Nephron (organoid): ENCODE data around the gene PJA1.
A peak's percentile ranks its signal among the peaks of the same experiment; 100 is the strongest.

Source experiments
- H3K27ac Mint-ChIP-seq, 3 experiments: 2 replicates each; pipeline ENCODE4 v1.8.0; 2020; ENCODE audit warnings: mixed read lengths in 3 of 3, mild to moderate bottlenecking in 2 of 3, moderate library complexity in 1 of 3
- H3K27me3 Mint-ChIP-seq: 2 replicates; pipeline ENCODE4 v1.8.0; 2021; ENCODE audit warnings: low read depth, mild to moderate bottlenecking, moderate library complexity, mixed read lengths
- H3K36me3 Mint-ChIP-seq: 2 replicates; pipeline ENCODE4 v1.8.0; 2020; ENCODE audit warnings: low read depth, mixed read lengths
- H3K4me1 Mint-ChIP-seq: 2 replicates; pipeline ENCODE4 v1.8.0; 2020; ENCODE audit warnings: mixed read lengths
- H3K4me3 Mint-ChIP-seq, 3 experiments: 2 replicates each; pipeline ENCODE4 v1.8.0; 2020; ENCODE audit warnings: mild to moderate bottlenecking in 3 of 3, mixed read lengths in 3 of 3, moderate library complexity in 2 of 3
- H3K9me3 Mint-ChIP-seq: 2 replicates; pipeline ENCODE4 v1.8.0; 2020; ENCODE audit warnings: mixed read lengths
- CTCF ChIP-seq, 3 experiments: fragments of 200-600 bp; sonication (generic); IDR thresholded peaks; one replicate each; pipeline ENCODE4 v1.5.0; 2021; ENCODE audit warnings: antibody characterized with exemption in 3 of 3; ENCODE audit not compliant: unreplicated experiment in 3 of 3

Gene PJA1

DNA sequence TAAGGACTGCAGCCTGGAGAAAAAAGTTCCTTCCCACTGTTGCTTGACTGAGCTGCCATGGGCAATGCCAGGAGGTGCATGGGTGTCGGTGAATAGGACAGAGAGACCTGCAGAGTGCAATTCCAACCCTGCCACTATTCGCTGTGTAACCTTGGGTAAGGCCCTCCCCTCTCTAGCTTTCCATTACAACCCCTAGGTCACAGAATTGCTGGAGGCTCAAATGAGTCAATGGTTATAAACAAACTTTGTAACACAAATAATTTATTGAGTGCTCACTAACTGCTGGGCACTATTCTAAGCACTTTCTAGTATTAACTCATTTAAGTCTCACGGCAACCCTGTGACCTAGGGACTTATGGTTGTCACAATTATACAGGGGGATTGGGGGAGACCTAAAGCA lies 37.8 kb downstream of the PJA1 start:
- H3K27me3 Mint-ChIP-seq: peaks cover 10% of the 10 kb centered on the region
- H3K36me3 Mint-ChIP-seq: no peaks in the 10 kb centered on the region
- H3K27ac Mint-ChIP-seq: peak overlapping the region; percentile 69 to 90 (median 77)
- H3K4me3 Mint-ChIP-seq: no peak overlapping the region
- TF ChIP-seq CTCF (IDR thresholded peaks at IDR 0.05; ENCODE audit: unreplicated experiment in 3 of 3): no peak
- H3K4me1 Mint-ChIP-seq: peaks cover 37% of the 10 kb centered on the region
- peaks cover 8% of the 10 kb centered on the region for H3K9me3 Mint-ChIP-seq

- Mint-ChIP-seq H3K4me3 (no peak overlapping the region), H3K27me3 (peaks cover 7% of the 10 kb centered on the region), H3K27ac (no peak overlapping the region), H3K9me3 (peaks cover 5% of the 10 kb centered on the region), H3K36me3 (no peaks in the 10 kb centered on the region), H3K4me1 (peaks cover 29% of the 10 kb centered on the region)
- no peak for TF ChIP-seq CTCF (IDR thresholded peaks at IDR 0.05; ENCODE audit: unreplicated experiment in 3 of 3)
Measured at GRCh38 chrX:69126642-69127041, 38.6 kb downstream of the PJA1 start.

- Mint-ChIP-seq H3K27ac (no peak overlapping the region), H3K4me3 (no peak overlapping the region), H3K36me3 (no peaks in the 10 kb centered on the region), H3K9me3 (peaks cover 2% of the 10 kb centered on the region), H3K27me3 (peaks cover 6% of the 10 kb centered on the region), H3K4me1 (peaks cover 13% of the 10 kb centered on the region)
- no peak for TF ChIP-seq CTCF (IDR thresholded peaks at IDR 0.05; ENCODE audit: unreplicated experiment in 3 of 3)
Measured at GRCh38 chrX:69125094-69125493, 40.2 kb downstream of the PJA1 start.

GRCh38 chrX:69124108-69124507 lies 41.1 kb downstream of the PJA1 start:
- Mint-ChIP-seq H3K27ac (peak overlapping the region in 1 of 3 experiments; percentile 45), H3K9me3 (peaks cover 2% of the 10 kb centered on the region), H3K27me3 (peaks cover 6% of the 10 kb centered on the region), H3K36me3 (no peaks in the 10 kb centered on the region), H3K4me3 (no peak overlapping the region), H3K4me1 (peaks cover 8% of the 10 kb centered on the region)
- TF ChIP-seq CTCF (IDR thresholded peaks at IDR 0.05; ENCODE audit: unreplicated experiment in 3 of 3): no peak

DNA sequence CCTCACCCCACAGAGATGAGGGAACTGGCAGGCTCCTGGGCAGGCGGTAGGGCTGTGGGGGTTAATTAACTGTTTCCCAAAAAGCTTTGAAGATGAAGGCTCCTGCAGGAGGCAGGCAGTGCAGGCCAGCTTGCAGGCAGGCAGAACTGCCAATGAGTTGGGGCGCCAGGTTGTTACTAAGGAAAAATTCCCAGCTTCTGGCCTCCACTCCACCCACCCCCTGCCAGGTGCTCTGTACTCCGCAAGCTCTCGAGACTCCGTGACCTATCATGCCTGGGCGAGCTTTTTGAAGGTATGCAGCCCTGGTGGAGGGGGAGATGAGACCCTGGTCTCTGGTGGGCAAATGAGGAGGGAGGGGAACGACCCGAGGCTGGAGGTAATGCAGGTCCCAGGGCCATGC lies 41.8 kb downstream of the PJA1 start:
- TF ChIP-seq CTCF (IDR thresholded peaks at IDR 0.05; ENCODE audit: unreplicated experiment in 3 of 3): no peak
- Mint-ChIP-seq H3K4me1 (peaks cover 8% of the 10 kb centered on the region), H3K36me3 (no peaks in the 10 kb centered on the region), H3K4me3 (no peak overlapping the region), H3K27ac (no peak overlapping the region), H3K27me3 (peaks cover 6% of the 10 kb centered on the region), H3K9me3 (peaks cover 2% of the 10 kb centered on the region)

GRCh38 chrX:69121321-69122000 lies 43.8 kb downstream of the PJA1 start:
- TF ChIP-seq CTCF (IDR thresholded peaks at IDR 0.05; ENCODE audit: unreplicated experiment in 3 of 3): no peak
- Mint-ChIP-seq H3K36me3 (no peaks in the 10 kb centered on the region), H3K9me3 (no peaks in the 10 kb centered on the region), H3K27ac (no peak overlapping the region), H3K4me1 (peaks cover 10% of the 10 kb centered on the region), H3K4me3 (no peak overlapping the region), H3K27me3 (peaks cover 3% of the 10 kb centered on the region)
